Calu3 (cell line): ENCODE data around the gene GNAI3. TPM values are rescaled to one million over a fixed set of nuclear protein-coding genes. Genes with fewer than 3 reads are reported as not detected.

Experiments
- BruUV-seq: library from RNA; stranded (reverse); fragments of 400-500 nt; replicated peaks from 2 replicates; lab custom pipeline; 2021; lab: Mats Ljungman, UMichigan
- CTCF ChIA-PET: fragments of 300-600 bp; sonication (Branson Sonifier 250); formaldehyde crosslinking; loops from one replicate; lab custom pipeline; 2022; ENCODE audit warnings: antibody characterized with exemption; lab: Charles Lee
- DNase-seq: peaks from one replicate; pipeline ENCODE4 v3.0.0; 2022
- H3K27ac Mint-ChIP-seq: one replicate; pipeline ENCODE4 v1.8.0; 2022; ENCODE audit warnings: mixed read lengths; ENCODE audit not compliant: unreplicated experiment
- H3K27me3 Mint-ChIP-seq: one replicate; pipeline ENCODE4 v1.8.0; 2022; ENCODE audit warnings: mixed read lengths; ENCODE audit not compliant: unreplicated experiment
- H3K36me3 Mint-ChIP-seq: one replicate; pipeline ENCODE4 v1.8.0; 2022; ENCODE audit warnings: mild to moderate bottlenecking, moderate library complexity, mixed read lengths; ENCODE audit not compliant: insufficient read depth, unreplicated experiment
- H3K4me1 Mint-ChIP-seq: one replicate; pipeline ENCODE4 v1.8.0; 2022; ENCODE audit warnings: mild to moderate bottlenecking, low read depth, mixed read lengths; ENCODE audit not compliant: unreplicated experiment
- H3K4me3 Mint-ChIP-seq: one replicate; pipeline ENCODE4 v1.8.0; 2022; ENCODE audit warnings: mild to moderate bottlenecking, low read depth, moderate library complexity, mixed read lengths; ENCODE audit not compliant: unreplicated experiment
- H3K9me3 Mint-ChIP-seq: one replicate; pipeline ENCODE4 v1.8.0; 2022; ENCODE audit warnings: low read depth, mixed read lengths; ENCODE audit not compliant: unreplicated experiment
- intact Hi-C: fragments of 100-400 bp; cut with micrococcal nuclease; formaldehyde crosslinking; loops from one replicate; pipeline ENCODE4 v1.10.0; 2022; ENCODE audit not compliant: unreplicated experiment
- total RNA-seq: library from RNA; stranded (reverse); gene quantifications from 2 replicates; pipeline ENCODE4 v1.2.3, GENCODE V29; 2022
- TF ChIP-seq, protein P1 (sequence below): fragments of 200-600 bp; IDR thresholded peaks from one replicate; pipeline ENCODE4 v1.8.0; 2022; ENCODE audit warnings: antibody characterized with exemption; ENCODE audit not compliant: unreplicated experiment

Gene GNAI3
- total RNA-seq, 1 experiment from 2014 or later = 6.5 TPM

DNA sequence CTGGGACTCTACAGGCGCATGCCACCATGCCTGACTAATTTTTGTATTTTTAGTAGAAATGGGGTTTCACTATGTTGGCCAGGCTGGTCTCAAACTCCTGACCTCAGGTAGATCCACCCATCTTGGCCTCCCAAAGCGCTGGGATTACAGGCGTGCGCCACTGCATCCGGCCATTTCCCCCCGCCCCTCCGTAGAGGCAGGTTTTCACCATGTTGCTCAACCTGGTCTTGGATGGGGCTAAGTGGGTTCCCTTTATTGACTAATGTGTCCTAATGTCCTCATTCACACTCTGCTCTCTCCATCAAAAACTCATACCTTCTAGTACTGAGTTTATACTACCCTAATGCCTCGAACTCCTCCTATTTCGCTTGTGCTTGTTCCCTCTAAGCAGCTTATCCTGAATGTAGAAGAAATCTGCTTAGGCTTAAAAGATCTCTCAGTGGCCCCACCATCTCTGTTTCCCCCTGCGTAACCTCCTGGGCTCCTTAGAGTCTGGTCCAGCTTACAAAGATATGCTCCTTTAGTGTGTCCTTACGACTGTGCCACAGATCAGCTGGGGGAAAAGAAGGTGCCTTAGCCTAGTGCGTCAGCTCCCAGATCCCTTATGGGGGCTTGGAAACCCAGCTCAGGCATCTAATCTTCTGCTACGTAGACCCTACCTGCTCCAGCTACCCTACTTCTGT lies 63.0 kb downstream of the GNAI3 start:
- CTCF ChIA-PET = interaction anchor here (0.7 kb wide), 2 partner anchors 338 to 687 kb away, joined by 3 read pairs; no protein-coding TSS in a partner anchor
- Mint-ChIP-seq H3K4me1 (peaks cover 11% of the 10 kb centered on the region), H3K4me3 (no peak overlapping the region), H3K27ac (no peak overlapping the region), H3K9me3 (no peaks in the 10 kb centered on the region), H3K36me3 (no peaks in the 10 kb centered on the region), H3K27me3 (no peaks in the 10 kb centered on the region)
- BruUV-seq = no TSS peak
- DNase-seq = no peak
- TF ChIP-seq, protein P1, sequence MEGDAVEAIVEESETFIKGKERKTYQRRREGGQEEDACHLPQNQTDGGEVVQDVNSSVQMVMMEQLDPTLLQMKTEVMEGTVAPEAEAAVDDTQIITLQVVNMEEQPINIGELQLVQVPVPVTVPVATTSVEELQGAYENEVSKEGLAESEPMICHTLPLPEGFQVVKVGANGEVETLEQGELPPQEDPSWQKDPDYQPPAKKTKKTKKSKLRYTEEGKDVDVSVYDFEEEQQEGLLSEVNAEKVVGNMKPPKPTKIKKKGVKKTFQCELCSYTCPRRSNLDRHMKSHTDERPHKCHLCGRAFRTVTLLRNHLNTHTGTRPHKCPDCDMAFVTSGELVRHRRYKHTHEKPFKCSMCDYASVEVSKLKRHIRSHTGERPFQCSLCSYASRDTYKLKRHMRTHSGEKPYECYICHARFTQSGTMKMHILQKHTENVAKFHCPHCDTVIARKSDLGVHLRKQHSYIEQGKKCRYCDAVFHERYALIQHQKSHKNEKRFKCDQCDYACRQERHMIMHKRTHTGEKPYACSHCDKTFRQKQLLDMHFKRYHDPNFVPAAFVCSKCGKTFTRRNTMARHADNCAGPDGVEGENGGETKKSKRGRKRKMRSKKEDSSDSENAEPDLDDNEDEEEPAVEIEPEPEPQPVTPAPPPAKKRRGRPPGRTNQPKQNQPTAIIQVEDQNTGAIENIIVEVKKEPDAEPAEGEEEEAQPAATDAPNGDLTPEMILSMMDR = no peak
- intact Hi-C loops = no loop called here

DNA sequence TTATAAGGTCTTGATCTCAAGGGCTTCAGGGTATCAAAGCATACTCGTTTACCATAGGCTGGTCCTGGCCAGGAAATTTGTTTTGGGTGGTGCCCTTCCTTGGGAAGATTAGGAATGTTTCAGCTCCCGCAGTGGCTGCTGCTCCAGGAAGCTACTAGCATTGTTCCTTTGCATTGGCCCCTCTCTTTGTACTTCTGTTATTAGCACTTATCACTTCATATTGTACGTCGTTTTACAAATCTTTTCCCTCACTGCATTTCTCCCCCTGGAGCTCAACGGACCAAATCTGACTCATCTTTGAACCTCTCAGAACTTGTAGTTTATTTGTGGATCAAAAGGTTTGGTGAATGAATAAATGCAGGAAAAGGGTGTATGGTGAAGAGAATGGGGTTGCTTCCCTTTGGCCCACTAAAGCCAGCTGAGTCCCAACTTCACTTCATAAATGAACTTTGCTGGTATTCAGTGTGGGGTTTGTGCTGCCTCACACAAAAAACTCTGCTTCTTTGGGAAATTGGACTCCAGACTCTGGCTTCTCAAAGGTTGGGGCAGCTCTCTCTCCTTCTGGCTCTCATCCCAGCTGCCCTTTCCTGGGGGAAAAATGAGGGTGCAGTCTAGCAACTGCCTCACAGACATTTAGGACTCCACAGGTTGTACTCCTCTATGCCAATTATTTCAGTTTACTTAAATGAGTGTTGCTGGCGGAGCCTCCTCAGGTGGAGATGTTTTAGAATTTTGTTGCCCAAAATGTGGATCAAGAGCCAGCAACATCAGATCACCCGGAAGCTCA lies 65.1 kb downstream of the GNAI3 start:
- intact Hi-C loops = no loop called here
- H3K4me1 Mint-ChIP-seq = peaks cover 27% of the 10 kb centered on the region
- TF ChIP-seq, protein P1 = no peak
- no peaks in the 10 kb centered on the region for H3K9me3 Mint-ChIP-seq
- H3K27me3 Mint-ChIP-seq = no peaks in the 10 kb centered on the region
- no peaks in the 10 kb centered on the region for H3K36me3 Mint-ChIP-seq
- H3K27ac Mint-ChIP-seq = no peak overlapping the region
- CTCF ChIA-PET = no interaction called here
- H3K4me3 Mint-ChIP-seq = no peak overlapping the region
- no peak for DNase-seq
- BruUV-seq = no TSS peak

DNA sequence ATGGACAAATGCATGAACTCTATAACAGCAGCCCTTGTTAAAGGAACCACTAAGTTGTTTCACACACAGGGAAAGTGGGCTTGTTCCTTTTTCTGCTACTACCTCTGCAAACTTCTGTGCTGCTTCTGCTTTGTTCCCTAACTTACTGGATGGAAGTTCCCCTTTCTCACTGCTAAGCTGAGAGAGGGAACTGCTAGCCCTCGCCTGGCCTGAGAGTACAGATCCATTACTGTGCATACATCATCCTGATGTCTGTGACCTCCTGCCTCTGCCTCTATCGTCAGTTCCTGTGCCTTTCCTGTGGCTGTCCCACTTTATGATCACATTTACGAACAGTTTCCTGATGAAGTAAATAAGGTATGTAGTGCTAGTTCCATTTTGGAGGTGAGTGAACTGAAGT lies 67.5 kb downstream of the GNAI3 start:
- Mint-ChIP-seq H3K36me3 (peaks cover 17% of the 10 kb centered on the region), H3K9me3 (no peaks in the 10 kb centered on the region), H3K4me3 (no peak overlapping the region), H3K4me1 (peaks cover 26% of the 10 kb centered on the region), H3K27ac (no peak overlapping the region), H3K27me3 (no peaks in the 10 kb centered on the region)
- no peak for DNase-seq
- BruUV-seq = no TSS peak
- TF ChIP-seq, protein P1 = no peak
- CTCF ChIA-PET = no interaction called here
- intact Hi-C loops = loop anchor here (5.0 kb wide), 1 partner anchor 69 kb away; the partner anchor contains the start of gene GNAI3

DNA sequence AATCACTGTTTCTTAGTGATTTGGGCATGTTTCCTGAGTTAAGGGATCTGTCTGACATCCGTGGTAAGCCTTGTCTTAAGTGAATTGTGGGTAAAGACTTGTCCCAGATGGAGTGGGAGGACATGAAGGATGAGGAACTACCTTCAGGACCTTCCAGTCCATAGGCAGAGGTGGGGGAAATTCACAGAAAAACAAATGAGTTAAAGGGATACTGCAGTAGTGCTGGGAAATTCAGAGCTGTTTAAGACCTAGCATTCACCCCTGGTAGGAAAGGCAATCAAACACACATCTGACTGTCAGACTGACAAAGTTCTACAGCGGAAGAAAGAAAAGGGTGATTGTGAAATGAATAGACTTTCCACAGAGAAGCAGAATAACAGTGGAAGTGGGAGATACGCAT lies 68.0 kb downstream of the GNAI3 start:
- intact Hi-C loops = loop anchor here (5.0 kb wide), 1 partner anchor 69 kb away; the partner anchor contains the start of gene GNAI3
- H3K4me3 Mint-ChIP-seq = no peak overlapping the region
- peaks cover 22% of the 10 kb centered on the region for H3K36me3 Mint-ChIP-seq
- H3K27ac Mint-ChIP-seq = no peak overlapping the region
- CTCF ChIA-PET = interaction anchor here (1.2 kb wide), 1 partner anchor 68 kb away, joined by 9 read pairs; the partner anchor contains the start of gene GNAI3
- TF ChIP-seq, protein P1 = no peak
- H3K9me3 Mint-ChIP-seq = no peaks in the 10 kb centered on the region
- no peak for DNase-seq
- peaks cover 28% of the 10 kb centered on the region for H3K4me1 Mint-ChIP-seq
- no peaks in the 10 kb centered on the region for H3K27me3 Mint-ChIP-seq
- no TSS peak for BruUV-seq
